Myocyte (in vitro differentiated cells): Measurements from ENCODE around the gene PCSK7. TPM values are rescaled to one million over a fixed set of nuclear protein-coding genes. Genes with fewer than 3 reads are reported as not detected.
"Not testable (repeated sequence)": the region's sequence is repeated elsewhere in the genome, so short reads cannot be mapped to it uniquely, and the experiment has no call there.

ENCODE experiments used
- DNase-seq: peaks from one replicate; pipeline ENCODE4 v3.0.0-alpha.2; 2012; ENCODE audit warnings: low read depth
- polyA plus RNA-seq: library from polyadenylated mRNA; unstranded; fragments of >200 nt; gene quantifications from one replicate; pipeline ENCODE4 v1.2.1, GENCODE V29; 2012; ENCODE audit warnings: missing spikeins
- total RNA-seq: library from RNA; depleted of rRNA; stranded (reverse); fragments of >200 nt; gene quantifications from 2 replicates; pipeline ENCODE4 v1.2.3, GENCODE V29; 2014

PCSK7 gene
- 36.8 and 42.3 TPM in 2 replicates for total RNA-seq
- 46.9 TPM for polyA plus RNA-seq

GRCh38 chr11:117231842-117232091 lies at the start of gene PCSK7:
Gene PCSK7, minus strand, starts transcription at chr11:117232073. Its CDS starts 2,229 bp downstream, at chr11:117229844.
- DNase-seq: peak; percentile 75

- peak; percentile 76 for DNase-seq
Observed at GRCh38 chr11:117281159-117281558, 49.3 kb upstream of the PCSK7 start.

- DNase-seq: no peak
Observed at GRCh38 chr11:117279711-117280376, 48.0 kb upstream of the PCSK7 start.

GRCh38 chr11:117278347-117278746 lies 46.5 kb upstream of the PCSK7 start:
- DNase-seq: no peak

- DNase-seq: peak; percentile 66
Observed at GRCh38 chr11:117273550-117274289, 41.8 kb upstream of the PCSK7 start.

GRCh38 chr11:117272175-117272574 lies 40.3 kb upstream of the PCSK7 start:
- not testable (repeated sequence) for DNase-seq

- no peak for DNase-seq
Observed at GRCh38 chr11:117271208-117271607, 39.3 kb upstream of the PCSK7 start.

GRCh38 chr11:117269856-117270255 lies 38.0 kb upstream of the PCSK7 start:
- DNase-seq: no peak

DNA sequence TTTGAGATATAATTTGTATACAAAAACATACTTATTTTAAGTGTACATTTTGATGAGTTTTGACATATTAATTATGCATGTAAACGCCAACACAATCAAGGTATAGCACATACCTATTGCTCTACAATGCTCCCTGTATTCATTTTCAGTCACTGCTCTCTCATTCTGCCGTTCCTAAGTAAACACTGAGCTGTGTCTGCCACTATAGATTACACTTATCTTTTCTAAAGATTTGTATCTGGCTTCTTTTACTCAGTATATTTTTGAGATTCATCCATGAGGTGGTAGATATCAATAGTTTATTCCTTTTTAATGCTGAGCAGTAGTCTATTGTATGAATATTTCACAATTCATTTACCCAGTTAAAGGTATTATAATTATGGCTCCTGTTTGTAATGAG lies 33.9 kb upstream of the PCSK7 start:
- DNase-seq: no peak

DNA sequence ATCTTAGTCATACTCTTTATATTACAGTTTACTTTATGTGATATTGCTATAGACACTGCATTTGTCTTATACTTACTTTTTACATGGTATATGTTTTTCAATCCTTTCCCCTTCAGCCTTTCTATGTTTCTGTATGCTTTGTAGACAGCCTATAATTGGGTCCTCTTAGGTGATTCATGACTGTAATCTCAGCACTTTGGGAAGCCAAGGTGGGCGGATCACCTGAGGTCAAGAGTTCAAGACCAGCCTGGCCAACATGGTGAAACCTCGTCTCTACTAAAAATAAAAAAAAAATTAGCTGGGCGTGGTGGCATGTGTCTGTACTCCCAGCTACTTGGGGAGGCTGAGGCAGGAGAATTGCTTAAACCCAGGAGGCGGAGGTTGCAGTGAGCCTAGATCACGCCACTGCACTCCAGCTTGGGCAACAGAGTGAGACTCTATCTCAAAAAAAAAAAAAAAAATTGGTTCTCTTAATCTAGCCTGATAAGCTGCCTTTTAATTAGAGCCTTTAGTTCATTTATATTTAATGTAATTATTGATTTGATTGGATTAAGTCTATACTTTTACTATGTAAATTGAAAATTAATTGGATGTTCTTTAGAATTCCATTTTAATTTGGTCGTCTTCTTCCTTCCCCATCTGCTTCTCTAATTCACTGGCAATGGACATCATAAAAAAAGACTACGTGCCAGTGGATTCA lies 32.9 kb upstream of the PCSK7 start:
- not testable (repeated sequence) for DNase-seq

GRCh38 chr11:117259417-117259816 lies 27.5 kb upstream of the PCSK7 start:
- DNase-seq: peak; percentile 43

GRCh38 chr11:117258576-117258975 lies 26.7 kb upstream of the PCSK7 start:
- no peak for DNase-seq

DNA sequence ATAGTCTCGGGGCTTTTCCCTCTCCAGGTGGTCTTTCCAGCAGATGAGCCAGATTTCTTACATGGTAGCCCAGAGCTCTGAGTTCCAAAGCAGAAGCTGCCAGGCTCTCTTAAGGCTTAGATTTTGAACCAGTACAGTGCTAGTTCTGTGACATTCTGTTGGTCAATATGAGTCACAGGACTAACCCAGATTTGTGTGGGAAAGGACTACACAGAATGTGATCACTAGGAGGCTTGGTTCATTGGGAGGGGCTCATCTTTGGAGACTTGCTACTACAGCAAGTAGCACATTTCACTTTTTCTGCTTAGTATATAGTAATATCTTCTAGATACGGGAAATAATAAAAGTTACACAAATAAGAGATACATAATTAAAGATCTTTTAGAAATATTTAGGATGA lies 24.7 kb upstream of the PCSK7 start:
- DNase-seq: peak; percentile 41

DNA sequence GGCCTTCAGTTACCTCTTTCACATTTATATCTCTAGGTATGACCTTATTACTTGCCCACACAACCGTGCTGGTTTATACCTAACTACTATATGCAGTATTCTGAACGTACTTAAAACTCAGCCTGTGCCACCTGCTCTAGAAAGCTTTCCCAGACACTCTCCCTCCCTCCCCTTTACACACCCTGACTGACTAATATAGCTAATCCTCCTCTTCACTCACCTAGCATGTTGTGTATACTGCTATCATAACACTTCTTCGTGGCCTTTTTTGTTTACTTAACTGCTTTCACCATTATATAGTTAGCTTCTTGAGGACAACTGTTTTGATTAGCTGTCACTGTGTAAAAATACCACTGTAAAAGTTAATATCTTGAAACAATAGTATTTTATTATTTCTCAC lies 24.1 kb upstream of the PCSK7 start:
- no peak for DNase-seq

- no peak for DNase-seq
Observed at GRCh38 chr11:117251506-117251905, 19.6 kb upstream of the PCSK7 start.

DNA sequence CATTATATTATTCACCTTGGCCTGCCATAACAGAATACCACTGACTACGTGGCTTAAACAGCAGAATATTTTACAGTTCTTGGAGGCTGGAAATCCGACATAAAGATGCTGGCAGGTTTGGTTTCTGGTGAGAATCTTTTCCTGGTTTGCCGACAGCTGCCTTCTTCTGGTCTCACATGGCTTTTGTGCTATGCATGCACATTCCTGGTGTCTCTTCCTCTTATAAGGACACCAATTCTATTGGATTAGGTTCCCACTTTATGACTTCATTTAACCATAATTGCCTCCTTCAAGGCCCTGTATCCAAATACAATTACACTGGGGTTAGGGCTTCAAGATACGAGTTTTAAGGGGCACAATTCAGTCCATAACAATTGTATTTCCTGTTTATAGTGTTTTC lies 17.7 kb upstream of the PCSK7 start:
- DNase-seq: peak; percentile 58

DNA sequence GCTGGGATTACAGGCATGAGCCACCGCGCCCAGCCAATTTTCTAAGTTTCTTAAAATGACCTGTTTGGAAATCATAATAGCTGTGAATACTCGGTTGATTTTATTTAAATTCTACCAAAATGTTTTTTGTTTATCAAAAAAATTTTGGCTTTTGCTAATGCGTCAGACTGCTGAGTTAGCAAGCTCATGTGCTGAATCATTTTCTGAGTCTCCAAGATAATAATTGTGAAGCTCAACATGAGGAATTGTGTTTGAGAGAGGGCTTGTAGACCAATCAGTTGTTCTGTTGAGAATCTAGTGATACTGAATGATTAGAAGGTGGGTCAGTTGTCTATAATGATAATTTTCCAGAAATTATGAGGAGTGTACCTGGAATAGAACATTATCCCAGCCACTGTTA lies 16.5 kb upstream of the PCSK7 start:
- DNase-seq: no peak

DNA sequence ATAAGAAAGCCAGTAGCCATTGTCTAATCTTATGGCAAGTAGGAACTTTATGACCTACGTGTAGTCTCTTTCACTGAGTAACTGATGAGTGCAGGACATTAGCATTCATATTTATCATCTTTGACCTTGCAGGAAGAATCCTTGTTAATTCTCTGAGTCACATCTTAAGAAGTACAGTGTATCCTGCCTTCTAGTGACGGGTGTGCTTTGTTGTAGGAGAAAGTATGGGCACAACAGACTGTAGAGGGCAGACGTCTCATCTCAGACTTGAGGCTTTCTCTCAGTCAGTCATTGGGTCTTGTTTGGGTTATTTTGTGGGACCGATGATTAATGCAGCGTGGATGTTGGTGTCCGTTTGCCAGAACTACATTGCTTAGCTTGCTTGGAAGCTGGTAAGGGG lies 7.4 kb upstream of the PCSK7 start:
- peak; percentile 78 for DNase-seq

GRCh38 chr11:117238221-117238620 lies 6.3 kb upstream of the PCSK7 start:
- no peak for DNase-seq

GRCh38 chr11:117232911-117233409 lies 1.1 kb upstream of the PCSK7 start:
- no peak for DNase-seq

DNA sequence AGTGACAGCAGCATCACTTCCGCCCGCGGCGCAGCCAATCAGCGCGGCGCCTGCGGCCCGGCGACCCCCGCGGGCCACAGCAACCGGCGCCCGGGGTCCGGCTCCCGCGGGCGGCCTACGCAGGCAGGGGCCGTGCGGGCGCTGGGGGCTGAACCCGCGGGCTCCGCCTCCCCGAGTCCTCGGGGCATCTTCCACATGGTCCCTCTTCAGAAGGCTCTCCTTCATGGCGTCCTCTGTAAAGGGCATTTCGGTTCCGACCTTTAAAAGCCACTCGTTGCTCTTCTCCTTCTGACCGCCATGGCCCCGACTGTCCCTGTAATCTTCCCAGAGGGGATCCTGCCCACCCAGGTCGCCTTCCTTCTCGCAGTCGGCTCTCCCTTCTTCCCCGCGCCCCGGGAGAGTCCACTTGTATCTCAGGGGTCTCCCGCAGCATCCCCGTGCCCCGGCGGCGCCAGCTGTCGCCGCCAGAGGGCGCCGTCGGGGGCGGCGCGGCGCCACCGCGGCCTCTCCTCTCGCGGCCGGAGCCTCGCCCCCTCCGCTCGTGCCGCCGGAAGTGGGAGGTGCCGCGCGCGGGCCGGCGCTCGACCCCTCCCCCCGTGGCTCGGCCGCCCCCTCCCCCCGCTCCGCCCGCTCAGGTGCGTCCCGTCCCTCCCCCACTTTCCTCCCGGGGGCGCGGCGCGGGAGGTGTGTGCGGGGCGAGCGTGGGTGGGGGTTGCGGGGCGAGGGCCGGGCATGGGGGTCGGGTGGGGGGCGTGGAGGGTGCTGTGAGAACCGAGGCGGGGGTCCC lies 412 bp upstream of the PCSK7 start, which contains the start of gene RNF214:
Gene RNF214 (plus strand): TSS at position 580 of the 787 bp plus-strand sequence. CDS start 1,602 bp downstream, outside the sequence.
- peak; percentile 81 for DNase-seq
